ENCODE results near the gene SLCO3A1.
"Not testable (repeated sequence)": the region's sequence is repeated elsewhere in the genome, so short reads cannot be mapped to it uniquely, and the experiment has no call there.

Gene SLCO3A1

GRCh38 chr15:92205255-92205739, 351.8 kb downstream of the SLCO3A1 start:
- Histone ChIP-seq H3K4me2 (ENCODE audit: low read length) (no peak overlapping the region), H3K23ac (ENCODE audit: low read length) (no peak overlapping the region), H3K4me3 (ENCODE audit: low read depth, low read length) (no peak overlapping the region), H2BK5ac (ENCODE audit: low read depth, low read length, poor library complexity) (no peak overlapping the region), H3K9ac (ENCODE audit: low read length) (no peak overlapping the region), H3K18ac (ENCODE audit: low read length) (no peak overlapping the region), H4K12ac (ENCODE audit: low read depth, low read length) (no peak overlapping the region), H2AK5ac (ENCODE audit: low read length) (no peak overlapping the region), H4K8ac (ENCODE audit: low read depth, low read length) (no peak overlapping the region), H3K36me3 (ENCODE audit: control insufficient read depth in 1 of 2, insufficient read depth in 2 of 2, low read length in 2 of 2) (no peaks in the 10 kb centered on the region), H3K27me3 (ENCODE audit: insufficient read depth, low read length) (no peaks in the 10 kb centered on the region), H3K27ac (ENCODE audit: low read depth, low read length) (no peak overlapping the region), H2BK120ac (ENCODE audit: insufficient read depth, low read length, poor library complexity) (no peak overlapping the region), H3K9me3 (ENCODE audit: insufficient read depth, low read depth, low read length) (no peaks in the 10 kb centered on the region), H3K79me1 (ENCODE audit: low read length) (no peaks in the 10 kb centered on the region), H2BK12ac (ENCODE audit: low read length) (no peak overlapping the region), H2AFZ (ENCODE audit: insufficient read depth, low read length, poor library complexity) (no peak overlapping the region), H3K4me1 (ENCODE audit: control insufficient read depth in 1 of 2, insufficient read depth in 2 of 2, low read length in 2 of 2) (no peaks in the 10 kb centered on the region), H3K4ac (ENCODE audit: low read depth, low read length) (no peak overlapping the region), H3K79me2 (ENCODE audit: control insufficient read depth, insufficient read depth, low read length, poor library complexity) (no peaks in the 10 kb centered on the region), H3K14ac (ENCODE audit: low read length) (no peak overlapping the region), H4K91ac (ENCODE audit: low read depth, low read length) (no peak overlapping the region)
- DNase-seq, result no peak
- WGBS (ENCODE audit: extremely low coverage, insufficient coverage, insufficient read length), result no CpG with 5 or more reads among the region's 2 CpGs

DNA sequence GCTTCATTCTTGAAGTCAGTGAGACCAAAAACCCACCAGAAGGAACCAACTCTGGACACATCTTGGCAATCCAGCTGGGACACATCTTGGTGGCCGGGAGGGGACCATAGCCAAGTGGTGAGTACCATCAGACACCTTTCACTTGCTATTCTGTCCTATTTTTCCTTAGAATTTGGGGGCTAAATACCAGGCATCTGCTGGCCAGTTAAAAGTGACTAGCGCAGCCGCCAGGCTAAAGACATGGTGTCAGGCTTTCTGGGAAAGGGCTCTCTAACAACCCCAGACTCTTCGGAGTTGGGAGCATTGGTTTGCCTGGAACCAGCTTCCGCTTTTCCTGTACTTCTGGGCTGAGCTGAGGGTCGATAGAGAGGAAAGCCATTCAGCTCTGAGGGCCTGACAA, 354.1 kb downstream of the SLCO3A1 start:
- not testable (repeated sequence) for H3K79me1 ChIP-seq (ENCODE audit: low read length); H3K4me1 ChIP-seq (ENCODE audit: control insufficient read depth in 1 of 2, insufficient read depth in 2 of 2, low read length in 2 of 2); H2BK5ac ChIP-seq (ENCODE audit: low read depth, low read length, poor library complexity); H3K14ac ChIP-seq (ENCODE audit: low read length); H2BK120ac ChIP-seq (ENCODE audit: insufficient read depth, low read length, poor library complexity); H3K9ac ChIP-seq (ENCODE audit: low read length); H2AK5ac ChIP-seq (ENCODE audit: low read length); H3K23ac ChIP-seq (ENCODE audit: low read length); H3K27ac ChIP-seq (ENCODE audit: low read depth, low read length); H4K8ac ChIP-seq (ENCODE audit: low read depth, low read length); H2AFZ ChIP-seq (ENCODE audit: insufficient read depth, low read length, poor library complexity); H4K12ac ChIP-seq (ENCODE audit: low read depth, low read length); H2BK12ac ChIP-seq (ENCODE audit: low read length); DNase-seq; H3K36me3 ChIP-seq (ENCODE audit: control insufficient read depth in 1 of 2, insufficient read depth in 2 of 2, low read length in 2 of 2); H3K4me2 ChIP-seq (ENCODE audit: low read length); H4K91ac ChIP-seq (ENCODE audit: low read depth, low read length); H3K9me3 ChIP-seq (ENCODE audit: insufficient read depth, low read depth, low read length); H3K4ac ChIP-seq (ENCODE audit: low read depth, low read length); H3K4me3 ChIP-seq (ENCODE audit: low read depth, low read length); H3K79me2 ChIP-seq (ENCODE audit: control insufficient read depth, insufficient read depth, low read length, poor library complexity); H3K27me3 ChIP-seq (ENCODE audit: insufficient read depth, low read length); H3K18ac ChIP-seq (ENCODE audit: low read length)
- no CpG with 5 or more reads among the region's 6 CpGs for WGBS (ENCODE audit: extremely low coverage, insufficient coverage, insufficient read length)
